HG02610 (cell line): ENCODE data around the gene HHAT.

Experiments used
- ATAC-seq: cut with Tn5 transposase; IDR thresholded peaks from one replicate; pipeline ENCODE4 v1.9.1; 2021; ENCODE audit warnings: mild to moderate bottlenecking, moderate library complexity; ENCODE audit not compliant: unreplicated experiment

HHAT gene

GRCh38 chr1:210313046-210313595 lies 15.6 kb upstream of the HHAT start:
- no peak for ATAC-seq

GRCh38 chr1:210313921-210314320 lies 14.8 kb upstream of the HHAT start:
- no peak for ATAC-seq

GRCh38 chr1:210315529-210315928 lies 13.2 kb upstream of the HHAT start:
- no peak for ATAC-seq

GRCh38 chr1:210321131-210321530 lies 7.6 kb upstream of the HHAT start:
- ATAC-seq, result no peak

- no peak for ATAC-seq
Observed at GRCh38 chr1:210321552-210321951, 7.2 kb upstream of the HHAT start.

GRCh38 chr1:210323957-210324356 lies 4.7 kb upstream of the HHAT start:
- no peak for ATAC-seq

GRCh38 chr1:210325026-210325670 lies 3.6 kb upstream of the HHAT start:
- ATAC-seq, result no peak

GRCh38 chr1:210328032-210328745 lies 513 bp upstream of the HHAT start:
- ATAC-seq, result no peak

GRCh38 chr1:210330279-210330866 lies 1.7 kb downstream of the HHAT start:
- no peak for ATAC-seq

GRCh38 chr1:210332233-210332632 lies 3.5 kb downstream of the HHAT start:
- ATAC-seq, result no peak

GRCh38 chr1:210332719-210333398 lies 4.2 kb downstream of the HHAT start:
- ATAC-seq, result peak; percentile 79

- ATAC-seq, result no peak
Observed at GRCh38 chr1:210335001-210335400, 6.3 kb downstream of the HHAT start.

- ATAC-seq, result no peak
Observed at GRCh38 chr1:210336362-210336761, 7.7 kb downstream of the HHAT start.

- ATAC-seq, result no peak
Observed at GRCh38 chr1:210339500-210339899, 10.8 kb downstream of the HHAT start.

- peak; percentile 29 for ATAC-seq
Observed at GRCh38 chr1:210340311-210340710, 11.6 kb downstream of the HHAT start.

GRCh38 chr1:210340841-210341240 lies 12.1 kb downstream of the HHAT start:
- no peak for ATAC-seq

GRCh38 chr1:210342986-210343780 lies 14.5 kb downstream of the HHAT start:
- ATAC-seq, result peak; percentile 56

GRCh38 chr1:210344706-210345105 lies 16.0 kb downstream of the HHAT start:
- no peak for ATAC-seq

GRCh38 chr1:210347112-210347511 lies 18.4 kb downstream of the HHAT start:
- peak; percentile 43 for ATAC-seq

- ATAC-seq, result no peak
Observed at GRCh38 chr1:210351496-210351895, 22.8 kb downstream of the HHAT start.

- no peak for ATAC-seq
Observed at GRCh38 chr1:210352575-210352974, 23.9 kb downstream of the HHAT start.
